ENCODE measurements around the gene ANXA2R. TPM values are rescaled to one million over a fixed set of nuclear protein-coding genes. Genes with fewer than 3 reads are reported as not detected.

The ANXA2R gene
- total RNA-seq, 1 donor: 3.6 TPM

GRCh38 chr5:42990892-42991291, 49.2 kb downstream of the ANXA2R start:
- Histone ChIP-seq H2AFZ (ENCODE audit: low read length) (peak overlapping the region; percentile 93), H3K36me3 (ENCODE audit: insufficient read depth, low read length) (no peaks in the 10 kb centered on the region), H3K27me3 (ENCODE audit: insufficient read depth, low read length) (no peaks in the 10 kb centered on the region)

More at GRCh38 chr5:42990892-42991291, 49.2 kb downstream of the ANXA2R start:
- DNase-seq (ENCODE audit: insufficient read length, low spot score, missing footprints): no peak
- peaks cover 31% of the 10 kb centered on the region for H3K4me1 ChIP-seq (ENCODE audit: insufficient read depth, low read length)
- H3K4me2 ChIP-seq (ENCODE audit: insufficient read depth, low read length): peak overlapping the region; percentile 94
- H4K20me1 ChIP-seq (ENCODE audit: insufficient read depth, low read length): no peaks in the 10 kb centered on the region
- no peak for TF ChIP-seq CTCF (IDR thresholded peaks at IDR 0.05; ENCODE audit: extremely low read depth, low read depth, low read length)
- H3K9me3 ChIP-seq (ENCODE audit: low read depth, low read length): no peaks in the 10 kb centered on the region
- peak overlapping the region; percentile 86 for H3K4me3 ChIP-seq (ENCODE audit: insufficient read depth, low read length)
- H3K27ac ChIP-seq (ENCODE audit: low read depth, low read length): peak overlapping the region; percentile 97
- H3K79me2 ChIP-seq (ENCODE audit: insufficient read depth, low read length): peaks cover 47% of the 10 kb centered on the region

Other genes with a start within 250 kb of the ANXA2R start
- 171 and 198 TPM in 2 replicates for gene SELENOP, start 228.4 kb downstream of the ANXA2R start, total RNA-seq
- gene ZNF131, start 80.6 kb upstream of the ANXA2R start, total RNA-seq: 31.1 and 39.8 TPM in 2 replicates
- 0.88 and 1.1 TPM in 2 replicates for gene NIM1K, start 151.9 kb upstream of the ANXA2R start, total RNA-seq